ENCODE data around the gene CSTA.

Gene CSTA

GRCh38 chr3:122382888-122383666 lies 58.0 kb downstream of the CSTA start, which contains the start of gene MIX23:
MIX23 (minus strand) TSS chr3:122383231; CDS start chr3:122383224, 7 bp downstream.
- DNase-seq, result peak; percentile 92

GRCh38 chr3:122383771-122384697 lies 59.0 kb downstream of the CSTA start, which contains the start of gene FAM162A:
FAM162A (plus strand) TSS chr3:122384182; CDS start chr3:122384266, 84 bp downstream.
- DNase-seq, result peak; percentile 94

- no peak for DNase-seq
These were observed 62.7 kb downstream of the CSTA start for GRCh38 chr3:122387709-122388108.

GRCh38 chr3:122389197-122389596 lies 64.1 kb downstream of the CSTA start:
- DNase-seq, result no peak

GRCh38 chr3:122389892-122390291 lies 64.8 kb downstream of the CSTA start:
- DNase-seq, result no peak

- DNase-seq, result no peak
These were observed 65.6 kb downstream of the CSTA start for GRCh38 chr3:122390665-122391064.
